ENCODE measurements around the gene SLCO2B1.

Gene SLCO2B1

DNA sequence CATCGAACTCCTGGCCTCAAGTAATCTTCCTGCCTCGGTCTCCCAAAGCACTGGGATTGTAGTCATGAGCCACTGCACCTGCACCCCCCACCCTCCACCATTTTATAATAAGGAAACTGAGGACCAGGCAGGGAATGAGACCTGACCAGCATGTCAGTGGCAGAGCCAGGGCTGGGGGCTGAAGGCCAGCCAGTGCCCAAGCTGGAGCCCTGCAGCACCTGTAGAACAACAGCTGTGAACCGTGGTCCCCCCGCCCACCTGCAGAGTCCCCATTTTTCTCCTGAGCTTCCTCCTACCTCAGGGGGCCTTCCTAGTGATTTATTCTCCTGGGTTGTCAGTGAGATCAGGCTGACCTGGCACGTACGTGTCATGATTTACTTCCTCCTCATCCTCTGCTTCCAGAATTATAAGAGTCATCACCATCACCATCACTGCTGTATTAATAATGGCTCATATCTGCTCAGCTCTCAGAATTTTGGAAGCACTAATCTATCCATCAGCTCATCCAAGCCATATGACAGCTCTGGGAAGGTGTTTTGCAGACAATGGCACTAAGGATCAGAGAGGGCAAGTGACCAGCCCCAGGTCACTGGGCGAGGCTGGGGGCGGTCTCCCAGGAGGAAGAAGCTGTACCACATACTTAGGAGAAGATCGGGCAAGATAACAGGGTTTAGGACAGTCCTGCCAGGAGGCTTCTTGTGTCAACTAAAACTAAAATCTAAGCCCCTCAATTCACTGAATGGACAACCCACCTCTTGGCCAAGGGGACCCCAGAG lies 5.5 kb upstream of the SLCO2B1 start:
- Histone ChIP-seq H3K27ac (ENCODE audit: low read depth, low read length) (no peak overlapping the region), H3K4me1 (ENCODE audit: control insufficient read depth, insufficient read depth, low read length, unreplicated experiment) (peaks cover 8% of the 10 kb centered on the region), H3K4me3 (ENCODE audit: low read depth, low read length) (no peak overlapping the region), H3K79me2 (ENCODE audit: control insufficient read depth, insufficient read depth, low read length, unreplicated experiment) (no peaks in the 10 kb centered on the region), H3K27me3 (ENCODE audit: insufficient read depth, low read length) (peaks cover 20% of the 10 kb centered on the region), H2AFZ (ENCODE audit: low read length, unreplicated experiment) (no peak overlapping the region), H3K36me3 (ENCODE audit: insufficient read depth, low read length) (no peaks in the 10 kb centered on the region)

DNA sequence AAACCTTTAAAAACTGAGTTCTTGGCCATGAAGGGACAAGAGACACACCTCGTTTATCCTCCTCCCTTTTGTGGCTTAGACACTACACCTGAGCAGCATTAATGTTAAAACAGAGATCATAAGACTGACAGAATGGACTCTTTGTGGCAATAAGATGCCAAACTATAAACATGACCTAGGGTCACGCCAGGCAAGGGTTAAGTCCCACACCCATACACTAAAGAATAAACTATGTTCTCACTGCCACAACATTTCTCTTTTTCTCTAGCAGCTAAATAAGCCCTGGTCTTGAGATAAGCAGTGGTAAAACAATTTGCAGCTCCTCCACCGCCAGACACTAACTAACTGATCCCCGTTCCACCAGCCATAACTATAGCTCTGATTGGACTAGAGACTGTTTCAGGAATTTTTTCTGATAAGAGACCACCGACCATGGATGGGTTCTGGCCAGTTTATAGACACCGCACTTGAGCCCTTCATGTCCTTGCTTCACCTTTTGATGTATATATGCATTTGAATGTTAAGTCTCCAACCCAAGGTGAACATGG lies 4.9 kb upstream of the SLCO2B1 start:
- Histone ChIP-seq H3K27ac (ENCODE audit: low read depth, low read length) (no peak overlapping the region), H3K36me3 (ENCODE audit: insufficient read depth, low read length) (no peaks in the 10 kb centered on the region), H2AFZ (ENCODE audit: low read length, unreplicated experiment) (no peak overlapping the region), H3K4me3 (ENCODE audit: low read depth, low read length) (no peak overlapping the region), H3K27me3 (ENCODE audit: insufficient read depth, low read length) (peaks cover 25% of the 10 kb centered on the region), H3K4me1 (ENCODE audit: control insufficient read depth, insufficient read depth, low read length, unreplicated experiment) (peaks cover 8% of the 10 kb centered on the region), H3K79me2 (ENCODE audit: control insufficient read depth, insufficient read depth, low read length, unreplicated experiment) (no peaks in the 10 kb centered on the region)

DNA sequence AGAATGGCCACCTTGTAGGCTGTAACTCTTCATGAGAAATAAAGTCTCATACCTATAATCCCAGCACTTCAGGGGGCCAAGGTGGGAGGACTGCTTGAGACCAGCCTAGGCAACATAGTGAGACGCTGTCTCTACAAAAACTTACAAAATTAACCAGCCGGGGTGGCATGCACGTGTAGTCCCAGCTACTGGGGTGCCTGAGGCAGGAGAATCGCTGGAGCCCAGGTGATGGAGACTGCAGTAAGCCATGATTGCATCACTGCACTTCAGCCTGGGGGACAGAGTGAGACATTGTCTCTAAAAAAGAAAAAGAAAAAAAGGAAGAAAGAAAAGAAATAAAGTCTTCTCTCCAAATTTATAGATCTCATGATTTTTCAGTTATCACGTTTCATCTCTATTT lies 4.2 kb upstream of the SLCO2B1 start:
- Histone ChIP-seq H3K36me3 (ENCODE audit: insufficient read depth, low read length) (no peaks in the 10 kb centered on the region), H3K79me2 (ENCODE audit: control insufficient read depth, insufficient read depth, low read length, unreplicated experiment) (no peaks in the 10 kb centered on the region), H3K4me1 (ENCODE audit: control insufficient read depth, insufficient read depth, low read length, unreplicated experiment) (peaks cover 8% of the 10 kb centered on the region), H3K4me3 (ENCODE audit: low read depth, low read length) (no peak overlapping the region), H3K27me3 (ENCODE audit: insufficient read depth, low read length) (peaks cover 32% of the 10 kb centered on the region), H3K27ac (ENCODE audit: low read depth, low read length) (no peak overlapping the region), H2AFZ (ENCODE audit: low read length, unreplicated experiment) (no peak overlapping the region)

DNA sequence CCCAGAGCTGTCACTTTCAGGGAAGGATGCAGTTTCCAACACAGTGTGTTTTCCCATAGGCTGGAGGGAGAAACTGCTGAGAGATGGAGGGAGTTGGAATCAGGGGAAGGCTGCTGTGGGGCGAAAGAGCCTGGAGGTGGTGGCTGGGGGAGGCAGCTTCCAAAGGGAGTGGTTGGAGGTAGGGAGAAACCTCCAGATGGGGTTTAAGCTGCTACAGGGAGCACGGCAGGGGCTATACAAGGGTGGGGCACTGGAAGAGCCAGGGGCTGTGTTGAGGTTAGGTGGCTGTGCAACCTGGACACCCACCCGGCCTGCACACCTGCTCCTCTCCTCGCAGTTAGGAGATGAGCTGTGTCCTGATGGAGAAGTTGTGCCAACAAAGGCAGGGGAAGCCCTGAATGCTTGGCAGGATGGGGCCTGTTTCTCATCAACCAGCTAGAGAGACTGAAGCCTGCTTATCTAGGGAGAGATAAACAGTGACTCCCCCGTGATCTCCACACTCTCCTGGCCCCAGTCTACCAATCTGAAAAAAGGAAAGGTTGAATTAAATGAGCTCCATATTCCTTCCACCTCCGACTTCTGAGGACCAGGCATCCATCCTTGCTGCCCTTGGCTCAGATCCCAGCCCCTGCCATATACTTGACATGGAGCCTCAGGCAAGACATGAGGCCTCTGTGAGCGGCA lies 3.6 kb upstream of the SLCO2B1 start:
- Histone ChIP-seq H3K4me1 (ENCODE audit: control insufficient read depth, insufficient read depth, low read length, unreplicated experiment) (peaks cover 8% of the 10 kb centered on the region), H3K36me3 (ENCODE audit: insufficient read depth, low read length) (no peaks in the 10 kb centered on the region), H3K79me2 (ENCODE audit: control insufficient read depth, insufficient read depth, low read length, unreplicated experiment) (no peaks in the 10 kb centered on the region), H2AFZ (ENCODE audit: low read length, unreplicated experiment) (no peak overlapping the region), H3K27ac (ENCODE audit: low read depth, low read length) (no peak overlapping the region), H3K27me3 (ENCODE audit: insufficient read depth, low read length) (peaks cover 38% of the 10 kb centered on the region), H3K4me3 (ENCODE audit: low read depth, low read length) (no peak overlapping the region)

DNA sequence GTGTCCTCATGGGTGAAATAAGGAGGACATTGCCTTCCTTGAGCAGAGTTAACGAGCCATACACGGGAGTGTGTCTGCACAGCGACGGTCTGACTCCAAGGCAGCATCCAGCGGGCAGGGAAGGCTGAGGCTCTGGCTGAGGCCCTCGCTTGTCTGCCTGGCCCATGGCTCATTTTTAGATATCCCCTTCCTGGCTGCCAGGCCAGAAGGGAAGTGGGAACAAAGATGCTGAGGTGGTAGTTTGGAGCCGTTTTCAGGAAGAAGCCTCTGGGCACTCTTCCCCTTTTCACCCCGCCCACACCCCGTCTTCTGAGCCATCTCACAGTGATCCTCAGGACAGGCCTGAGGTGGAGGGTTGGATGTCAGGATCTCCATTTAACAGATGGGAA lies 3.0 kb upstream of the SLCO2B1 start:
- Histone ChIP-seq H3K4me3 (ENCODE audit: low read depth, low read length) (no peak overlapping the region), H3K27ac (ENCODE audit: low read depth, low read length) (no peak overlapping the region), H2AFZ (ENCODE audit: low read length, unreplicated experiment) (no peak overlapping the region)

DNA sequence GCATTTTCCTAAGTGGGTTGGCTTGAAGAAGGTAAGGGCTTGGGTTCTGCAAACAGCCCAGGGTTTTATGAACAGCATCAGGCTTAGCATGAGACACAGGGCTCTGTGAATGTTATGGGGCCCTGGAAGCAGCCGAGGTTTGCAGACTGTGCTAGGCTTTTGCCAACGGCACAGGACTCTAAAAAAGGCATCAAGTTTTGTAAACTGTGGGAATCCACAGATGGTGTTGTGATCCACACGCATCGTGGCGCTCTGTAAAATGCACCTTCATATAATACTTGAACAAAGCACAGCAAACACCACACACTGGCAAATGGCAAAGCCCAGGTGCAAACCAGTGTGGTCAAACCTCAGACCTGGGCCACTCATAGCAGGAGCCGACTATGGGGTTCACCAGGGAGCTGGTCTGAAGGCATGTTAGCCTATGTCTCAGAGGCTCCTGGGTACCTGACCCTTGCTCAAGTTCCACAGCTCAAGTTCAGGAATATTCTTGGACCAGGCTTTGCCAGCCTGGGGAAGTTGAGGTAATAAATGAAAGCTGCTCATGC lies 2.4 kb upstream of the SLCO2B1 start:
- H3K4me3 ChIP-seq (ENCODE audit: low read depth, low read length) = no peak overlapping the region

More for the DNA sequence above, 3.0 kb upstream of the SLCO2B1 start:
- Histone ChIP-seq H3K79me2 (ENCODE audit: control insufficient read depth, insufficient read depth, low read length, unreplicated experiment) (no peaks in the 10 kb centered on the region), H3K4me1 (ENCODE audit: control insufficient read depth, insufficient read depth, low read length, unreplicated experiment) (peaks cover 5% of the 10 kb centered on the region), H3K36me3 (ENCODE audit: insufficient read depth, low read length) (no peaks in the 10 kb centered on the region), H3K27me3 (ENCODE audit: insufficient read depth, low read length) (peaks cover 44% of the 10 kb centered on the region)

DNA sequence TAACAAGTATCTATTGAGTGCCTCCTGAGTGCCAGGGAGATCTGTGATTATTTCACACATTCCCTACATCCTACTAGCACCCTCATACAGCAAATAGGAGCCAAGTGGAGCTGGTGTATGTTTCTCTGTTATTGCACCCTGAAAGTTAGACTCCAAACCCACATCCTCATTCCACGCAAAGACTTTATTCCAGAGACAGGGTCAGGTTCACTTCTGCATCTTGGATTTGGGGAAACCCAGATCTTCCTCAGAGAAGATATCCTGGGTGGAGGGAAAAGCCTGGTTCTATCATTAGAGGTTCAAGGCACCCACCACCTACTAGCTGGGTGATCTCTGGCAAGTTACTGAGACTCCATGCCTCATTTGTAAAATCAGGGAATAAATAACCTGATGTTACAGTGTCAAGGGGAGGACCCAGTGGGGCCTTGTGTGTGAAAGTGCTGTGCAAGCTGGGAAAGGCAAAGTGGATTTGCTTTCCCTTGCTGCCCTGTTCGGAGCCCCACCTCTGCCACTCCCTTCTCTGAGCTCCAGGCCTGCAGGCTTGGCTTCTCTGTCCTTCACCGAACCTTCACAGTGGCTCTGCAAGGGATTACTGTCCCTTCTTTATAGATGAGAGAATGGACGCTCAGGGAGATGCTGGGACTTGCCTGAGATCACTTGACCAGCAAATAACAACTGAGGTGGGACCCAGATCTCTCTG lies 991 bp upstream of the SLCO2B1 start:
- H3K4me3 ChIP-seq (ENCODE audit: low read depth, low read length) = no peak overlapping the region
- H3K27ac ChIP-seq (ENCODE audit: low read depth, low read length) = no peak overlapping the region
- H3K4me1 ChIP-seq (ENCODE audit: control insufficient read depth, insufficient read depth, low read length, unreplicated experiment) = no peaks in the 10 kb centered on the region

More for the DNA sequence above, 2.4 kb upstream of the SLCO2B1 start:
- H3K27me3 ChIP-seq (ENCODE audit: insufficient read depth, low read length) = peaks cover 50% of the 10 kb centered on the region
- H3K36me3 ChIP-seq (ENCODE audit: insufficient read depth, low read length) = no peaks in the 10 kb centered on the region
- no peak overlapping the region for H2AFZ ChIP-seq (ENCODE audit: low read length, unreplicated experiment)
- peaks cover under 1% of the 10 kb centered on the region for H3K4me1 ChIP-seq (ENCODE audit: control insufficient read depth, insufficient read depth, low read length, unreplicated experiment)
- no peak overlapping the region for H3K27ac ChIP-seq (ENCODE audit: low read depth, low read length)
- H3K79me2 ChIP-seq (ENCODE audit: control insufficient read depth, insufficient read depth, low read length, unreplicated experiment) = no peaks in the 10 kb centered on the region

DNA sequence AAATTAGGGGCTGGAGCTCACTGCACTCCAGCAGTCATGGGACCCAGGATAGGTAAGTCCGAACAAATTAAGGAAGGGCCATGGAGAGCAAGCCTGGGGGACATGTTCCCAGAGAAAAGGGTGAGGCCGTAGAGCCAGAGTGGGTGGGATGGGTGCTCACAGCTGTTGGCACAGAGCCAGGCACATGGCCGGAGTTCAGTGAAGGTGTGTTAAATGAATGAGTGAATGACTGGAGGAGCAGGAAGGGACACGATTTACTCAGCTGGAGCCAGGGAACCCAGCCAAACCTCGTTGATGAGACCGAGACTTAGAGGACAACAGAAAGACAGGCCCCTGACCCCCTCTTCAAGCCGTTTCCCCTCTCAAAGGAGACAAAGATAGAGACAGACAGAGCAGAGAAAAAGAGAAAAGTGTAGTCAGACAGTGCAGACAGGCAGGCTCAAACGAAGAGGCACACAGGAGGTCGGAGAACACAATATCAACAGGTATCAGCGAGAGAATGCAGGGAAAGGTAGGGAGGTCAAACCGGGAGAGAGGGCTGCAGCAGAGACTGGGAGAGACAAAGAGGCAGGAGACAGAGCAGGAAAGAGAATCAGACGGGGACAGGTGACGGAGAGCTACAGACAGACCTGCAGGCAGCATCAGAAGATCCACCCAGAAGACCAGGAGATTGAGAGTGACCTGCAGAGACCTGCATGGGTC lies 590 bp downstream of the SLCO2B1 start:
- no peaks in the 10 kb centered on the region for H3K79me2 ChIP-seq (ENCODE audit: control insufficient read depth, insufficient read depth, low read length, unreplicated experiment)
- H3K36me3 ChIP-seq (ENCODE audit: insufficient read depth, low read length) = no peaks in the 10 kb centered on the region
- H3K4me3 ChIP-seq (ENCODE audit: low read depth, low read length) = no peak overlapping the region
- no peaks in the 10 kb centered on the region for H3K4me1 ChIP-seq (ENCODE audit: control insufficient read depth, insufficient read depth, low read length, unreplicated experiment)
- H3K27ac ChIP-seq (ENCODE audit: low read depth, low read length) = no peak overlapping the region
- H3K27me3 ChIP-seq (ENCODE audit: insufficient read depth, low read length) = peaks cover 51% of the 10 kb centered on the region
- H2AFZ ChIP-seq (ENCODE audit: low read length, unreplicated experiment) = no peak overlapping the region

More for the DNA sequence above, 991 bp upstream of the SLCO2B1 start:
- no peaks in the 10 kb centered on the region for H3K36me3 ChIP-seq (ENCODE audit: insufficient read depth, low read length)
- H2AFZ ChIP-seq (ENCODE audit: low read length, unreplicated experiment) = no peak overlapping the region
- H3K27me3 ChIP-seq (ENCODE audit: insufficient read depth, low read length) = peaks cover 51% of the 10 kb centered on the region
- no peaks in the 10 kb centered on the region for H3K79me2 ChIP-seq (ENCODE audit: control insufficient read depth, insufficient read depth, low read length, unreplicated experiment)

DNA sequence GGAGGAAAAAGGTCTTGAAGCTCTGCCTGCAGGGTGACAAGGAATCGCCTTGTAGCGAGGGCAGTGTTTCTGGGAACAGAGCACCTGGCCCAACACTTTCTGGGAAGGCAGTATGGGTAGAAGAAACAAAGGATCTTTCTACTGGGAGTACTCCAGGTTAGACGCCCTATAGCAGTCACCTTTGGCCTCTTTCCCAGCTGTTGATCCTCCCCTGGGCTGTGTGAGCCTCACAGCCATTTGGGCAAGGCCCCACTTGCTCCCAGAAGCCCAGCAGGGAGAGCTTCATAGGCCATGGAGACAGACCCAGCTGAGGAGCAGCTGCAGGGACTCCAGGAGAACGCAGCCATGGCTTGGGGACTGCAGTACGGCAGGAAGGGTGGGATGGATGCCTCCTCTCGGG lies 1.2 kb downstream of the SLCO2B1 start:
- no peaks in the 10 kb centered on the region for H3K36me3 ChIP-seq (ENCODE audit: insufficient read depth, low read length)
- peaks cover 51% of the 10 kb centered on the region for H3K27me3 ChIP-seq (ENCODE audit: insufficient read depth, low read length)
- no peak overlapping the region for H2AFZ ChIP-seq (ENCODE audit: low read length, unreplicated experiment)
- H3K4me3 ChIP-seq (ENCODE audit: low read depth, low read length) = no peak overlapping the region
- H3K4me1 ChIP-seq (ENCODE audit: control insufficient read depth, insufficient read depth, low read length, unreplicated experiment) = no peaks in the 10 kb centered on the region
- H3K79me2 ChIP-seq (ENCODE audit: control insufficient read depth, insufficient read depth, low read length, unreplicated experiment) = no peaks in the 10 kb centered on the region
- H3K27ac ChIP-seq (ENCODE audit: low read depth, low read length) = no peak overlapping the region

Data from ACC112 (cell line).